ENCODE measurements around the gene GRIP2. TPM values are rescaled to one million over a fixed set of nuclear protein-coding genes. Genes with fewer than 3 reads are reported as not detected.

GRIP2 gene
- total RNA-seq, 2 experiments from 2014 or later = not detected

GRCh38 chr3:14508966-14509795 is 31.0 kb downstream of the GRIP2 start:
- no peaks in the 10 kb centered on the region for H3K9me2 ChIP-seq (ENCODE audit: insufficient read depth, low read length)
- H3K9me3 ChIP-seq (ENCODE audit: low read length) = no peaks in the 10 kb centered on the region
- peak; percentile 69 for DNase-seq (ENCODE audit: low spot score)
- H3K36me3 ChIP-seq (ENCODE audit: insufficient read depth, low read length) = no peaks in the 10 kb centered on the region
- no peak overlapping the region for H3K4me2 ChIP-seq (ENCODE audit: low read length)
- no peak overlapping the region for H2AFZ ChIP-seq (ENCODE audit: low read length)
- no peaks in the 10 kb centered on the region for H3K4me1 ChIP-seq (ENCODE audit: insufficient read depth, low read length, poor library complexity, severe bottlenecking)
- intact Hi-C loops (cut with micrococcal nuclease; ENCODE audit: unreplicated experiment) = loop anchor here (1.0 to 10.0 kb wide), 5 partner anchors 40 to 412 kb away; no protein-coding TSS in a partner anchor
- H3K4me3 ChIP-seq (ENCODE audit: low read depth, low read length, poor library complexity, severe bottlenecking) = no peak overlapping the region
- TF ChIP-seq, protein P1, sequence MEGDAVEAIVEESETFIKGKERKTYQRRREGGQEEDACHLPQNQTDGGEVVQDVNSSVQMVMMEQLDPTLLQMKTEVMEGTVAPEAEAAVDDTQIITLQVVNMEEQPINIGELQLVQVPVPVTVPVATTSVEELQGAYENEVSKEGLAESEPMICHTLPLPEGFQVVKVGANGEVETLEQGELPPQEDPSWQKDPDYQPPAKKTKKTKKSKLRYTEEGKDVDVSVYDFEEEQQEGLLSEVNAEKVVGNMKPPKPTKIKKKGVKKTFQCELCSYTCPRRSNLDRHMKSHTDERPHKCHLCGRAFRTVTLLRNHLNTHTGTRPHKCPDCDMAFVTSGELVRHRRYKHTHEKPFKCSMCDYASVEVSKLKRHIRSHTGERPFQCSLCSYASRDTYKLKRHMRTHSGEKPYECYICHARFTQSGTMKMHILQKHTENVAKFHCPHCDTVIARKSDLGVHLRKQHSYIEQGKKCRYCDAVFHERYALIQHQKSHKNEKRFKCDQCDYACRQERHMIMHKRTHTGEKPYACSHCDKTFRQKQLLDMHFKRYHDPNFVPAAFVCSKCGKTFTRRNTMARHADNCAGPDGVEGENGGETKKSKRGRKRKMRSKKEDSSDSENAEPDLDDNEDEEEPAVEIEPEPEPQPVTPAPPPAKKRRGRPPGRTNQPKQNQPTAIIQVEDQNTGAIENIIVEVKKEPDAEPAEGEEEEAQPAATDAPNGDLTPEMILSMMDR (conservative IDR thresholded peaks at IDR 0.05; ENCODE audit: low read length) = peak; percentile 84
- no peak for TF ChIP-seq EZH2phosphoT487 (IDR thresholded peaks at IDR 0.05; ENCODE audit: borderline replicate concordance, low read depth, low read length)
- POLR2A ChIA-PET = no interaction called here
- no peaks in the 10 kb centered on the region for H4K20me1 ChIP-seq (ENCODE audit: insufficient read depth, low read length)
- no peak overlapping the region for H3K27ac ChIP-seq (ENCODE audit: low read depth, low read length, poor library complexity, severe bottlenecking)
- CTCF ChIA-PET (ENCODE audit: unreplicated experiment) = interaction anchor here (0.5 to 0.7 kb wide), 5 partner anchors 9 to 1416 kb away, joined by 3 to 20 read pairs (median 3); no protein-coding TSS in a partner anchor
- no TSS peak for BruUV-seq (replicated peaks)
- no peaks in the 10 kb centered on the region for H3K79me2 ChIP-seq (ENCODE audit: insufficient read depth, low read depth, low read length)

DNA sequence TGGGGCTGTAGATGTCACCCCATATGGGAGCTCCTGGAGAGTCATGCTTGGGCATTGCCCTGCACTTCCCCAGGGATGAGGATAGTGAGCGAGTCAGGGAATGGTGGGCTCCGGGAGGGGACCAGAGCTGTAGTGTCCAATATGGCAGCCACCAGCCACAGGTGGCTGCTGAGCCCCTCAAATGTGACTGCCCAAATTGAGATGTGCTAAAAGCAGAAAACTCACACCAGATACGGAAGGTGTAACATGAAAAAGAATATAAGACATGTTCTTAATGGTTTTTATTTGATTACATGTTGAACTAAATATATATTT is 31.7 kb downstream of the GRIP2 start:
- no peak overlapping the region for H3K27ac ChIP-seq (ENCODE audit: low read depth, low read length, poor library complexity, severe bottlenecking)
- intact Hi-C loops (cut with micrococcal nuclease; ENCODE audit: unreplicated experiment) = loop anchor here (5.0 to 10.0 kb wide), 2 partner anchors 276 to 306 kb away; no protein-coding TSS in a partner anchor

More for the DNA sequence above, 31.7 kb downstream of the GRIP2 start:
- Histone ChIP-seq H3K4me1 (ENCODE audit: insufficient read depth, low read length, poor library complexity, severe bottlenecking) (no peaks in the 10 kb centered on the region), H3K4me3 (ENCODE audit: low read depth, low read length, poor library complexity, severe bottlenecking) (no peak overlapping the region), H3K9me2 (ENCODE audit: insufficient read depth, low read length) (no peaks in the 10 kb centered on the region), H3K79me2 (ENCODE audit: insufficient read depth, low read depth, low read length) (no peaks in the 10 kb centered on the region), H3K4me2 (ENCODE audit: low read length) (no peak overlapping the region), H3K9me3 (ENCODE audit: low read length) (no peaks in the 10 kb centered on the region), H3K36me3 (ENCODE audit: insufficient read depth, low read length) (no peaks in the 10 kb centered on the region), H2AFZ (ENCODE audit: low read length) (no peak overlapping the region), H4K20me1 (ENCODE audit: insufficient read depth, low read length) (no peaks in the 10 kb centered on the region)
- ChIA-PET POLR2A (no interaction called here), CTCF (ENCODE audit: unreplicated experiment) (no interaction called here)
- no TSS peak for BruUV-seq (replicated peaks)
- DNase-seq (ENCODE audit: low spot score) = no peak
- TF ChIP-seq, protein P1 (conservative IDR thresholded peaks at IDR 0.05; ENCODE audit: low read length) = no peak
- TF ChIP-seq EZH2phosphoT487 (IDR thresholded peaks at IDR 0.05; ENCODE audit: borderline replicate concordance, low read depth, low read length) = no peak

Measured in OCI-LY7 (cell line).